Activated naive CD4-positive, alpha-beta T cell treated with anti-CD3 and anti-CD28 coated beads, Interleukin-2, amount 50 U/mL, for 72 hours (primary cell): ENCODE results near the gene C17orf100. TPM values are rescaled to one million over a fixed set of nuclear protein-coding genes. Genes with fewer than 3 reads are reported as not detected.
A peak's percentile ranks its signal among the peaks of the same experiment; 100 is the strongest.
"Not testable (repeated sequence)": the region's sequence is repeated elsewhere in the genome, so short reads cannot be mapped to it uniquely, and the experiment has no call there.

Experiments used
- ATAC-seq, 2 donors: fragments of 150-1000 bp; cut with Tn5 transposase; 2 replicates each; pipeline ENCODE4 v1.10.0; 2021; ENCODE audit warnings: mild to moderate bottlenecking in 2 of 2, moderate library complexity in 2 of 2
- DNase-seq, 2 donors: peaks; one replicate each; pipeline ENCODE4 v3.0.0; 2021 to 2022; ENCODE audit warnings: low spot score in 2 of 2
- H3K27ac Mint-ChIP-seq, 2 donors: one replicate each; pipeline ENCODE4 v1.8.0; 2022; ENCODE audit warnings: mild to moderate bottlenecking in 2 of 2, mixed read lengths in 2 of 2
- H3K36me3 Mint-ChIP-seq, 2 donors: one replicate each; pipeline ENCODE4 v1.8.0; 2022; ENCODE audit warnings: mixed read lengths in 2 of 2
- H3K9me3 Mint-ChIP-seq, 2 donors: one replicate each; pipeline ENCODE4 v1.8.0; 2022; ENCODE audit warnings: mixed read lengths in 2 of 2
- total RNA-seq, 2 donors: library from RNA; stranded (reverse); gene quantifications; one replicate each; pipeline ENCODE4 v1.2.3, GENCODE V29; 2022

Gene C17orf100
- total RNA-seq, 2 donors from 2014 or later: 0.89 to 2.3 TPM

GRCh38 chr17:6638046-6638908 lies 13.3 kb upstream of the C17orf100 start:
- Mint-ChIP-seq H3K36me3 (peaks cover 14 to 25% of the 10 kb centered on the region in 2 donors), H3K9me3 (no peaks in the 10 kb centered on the region), H3K27ac (peak overlapping the region; percentile 74 to 91)
- DNase-seq: no peak
- ATAC-seq: no peak

- DNase-seq: no peak
- H3K27ac Mint-ChIP-seq: peak overlapping the region; percentile 91
- H3K36me3 Mint-ChIP-seq: peaks cover 10 to 19% of the 10 kb centered on the region in 2 donors
- no peaks in the 10 kb centered on the region for H3K9me3 Mint-ChIP-seq
- no peak for ATAC-seq
These were observed 12.5 kb upstream of the C17orf100 start for GRCh38 chr17:6639014-6639585.

- Mint-ChIP-seq H3K36me3 (peaks cover 10 to 11% of the 10 kb centered on the region in 2 donors), H3K9me3 (no peaks in the 10 kb centered on the region), H3K27ac (peak overlapping the region; percentile 91 to 98)
- DNase-seq (no peak), ATAC-seq (peak; percentile 29 to 33)
These were observed 11.7 kb upstream of the C17orf100 start for GRCh38 chr17:6639586-6640535.

- Mint-ChIP-seq H3K36me3 (peaks cover 8 to 10% of the 10 kb centered on the region in 2 donors), H3K27ac (peak within 1 kb of the TSS; percentile 91 to 98)
- peak; percentile 85 to 92 for ATAC-seq
These were observed 10.9 kb upstream of the C17orf100 start, which contains the start of the genes KIAA0753 and TXNDC17 for GRCh38 chr17:6640536-6641246. KIAA0753 (minus strand) TSS chr17:6640711; CDS start chr17:6635103, 5,608 bp downstream. TXNDC17 (plus strand) TSS chr17:6641060; CDS start chr17:6641083, 23 bp downstream.

GRCh38 chr17:6641247-6641863 lies 10.2 kb upstream of the C17orf100 start:
- Mint-ChIP-seq H3K9me3 (no peaks in the 10 kb centered on the region), H3K36me3 (peaks cover 8 to 10% of the 10 kb centered on the region in 2 donors), H3K27ac (peak overlapping the region; percentile 91 to 98)
- DNase-seq: no peak
- peak in 1 of 2 donors; percentile 3 for ATAC-seq

More at GRCh38 chr17:6640536-6641246, 10.9 kb upstream of the C17orf100 start, which contains the start of the genes KIAA0753 and TXNDC17:
- peak; percentile 92 to 96 for DNase-seq
- H3K9me3 Mint-ChIP-seq: no peaks in the 10 kb centered on the region

- peak overlapping the region; percentile 46 to 96 for H3K27ac Mint-ChIP-seq
- H3K36me3 Mint-ChIP-seq: peaks cover 8 to 10% of the 10 kb centered on the region in 2 donors
- ATAC-seq: peak in 1 of 2 donors; percentile 44
- no peaks in the 10 kb centered on the region for H3K9me3 Mint-ChIP-seq
- DNase-seq: no peak
These were observed 9.0 kb upstream of the C17orf100 start for GRCh38 chr17:6642592-6642991.

GRCh38 chr17:6643451-6644125 lies 8.0 kb upstream of the C17orf100 start:
- Mint-ChIP-seq H3K9me3 (no peaks in the 10 kb centered on the region), H3K27ac (peak overlapping the region; percentile 69 to 96), H3K36me3 (peaks cover 8 to 10% of the 10 kb centered on the region in 2 donors)
- DNase-seq (no peak), ATAC-seq (no peak)

GRCh38 chr17:6648181-6648580 lies 3.4 kb upstream of the C17orf100 start:
- Mint-ChIP-seq H3K36me3 (peaks cover 13 to 21% of the 10 kb centered on the region in 2 donors), H3K9me3 (no peaks in the 10 kb centered on the region), H3K27ac (peak overlapping the region in 1 of 2 donors; percentile 12)
- DNase-seq (no peak), ATAC-seq (no peak)

- no peaks in the 10 kb centered on the region for H3K9me3 Mint-ChIP-seq
- DNase-seq (peak in 1 of 2 donors; percentile 46), ATAC-seq (peak; percentile 14 to 21)
- peaks cover 13 to 21% of the 10 kb centered on the region in 2 donors for H3K36me3 Mint-ChIP-seq
- peak overlapping the region in 1 of 2 donors; percentile 65 for H3K27ac Mint-ChIP-seq
These were observed 424 bp downstream of the C17orf100 start for GRCh38 chr17:6651919-6652452.

- no peak for DNase-seq
- H3K9me3 Mint-ChIP-seq: no peaks in the 10 kb centered on the region
These were observed 3.5 kb downstream of the C17orf100 start for GRCh38 chr17:6654841-6655731.

GRCh38 chr17:6655732-6656361 lies 4.3 kb downstream of the C17orf100 start:
- ATAC-seq, H3K9me3 Mint-ChIP-seq, DNase-seq: not testable (repeated sequence)
- H3K36me3 Mint-ChIP-seq: peaks cover 6 to 14% of the 10 kb centered on the region in 2 donors
- H3K27ac Mint-ChIP-seq: peak overlapping the region in 1 of 2 donors; percentile 69

More at GRCh38 chr17:6654841-6655731, 3.5 kb downstream of the C17orf100 start:
- no peak for ATAC-seq
- H3K27ac Mint-ChIP-seq: no peak overlapping the region
- peaks cover 6 to 20% of the 10 kb centered on the region in 2 donors for H3K36me3 Mint-ChIP-seq

GRCh38 chr17:6656797-6657632 lies 5.5 kb downstream of the C17orf100 start:
- peak overlapping the region; percentile 80 to 89 for H3K27ac Mint-ChIP-seq
- DNase-seq: peak in 1 of 2 donors; percentile 57
- ATAC-seq: peak; percentile 77 to 80
- not testable (repeated sequence) for H3K36me3 Mint-ChIP-seq, H3K9me3 Mint-ChIP-seq
